H1 (cell line): ENCODE data around the gene ZNF511. TPM values are rescaled to one million over a fixed set of nuclear protein-coding genes. Genes with fewer than 3 reads are reported as not detected.

Experiments
- CHD1 ChIP-seq: IDR thresholded peaks from 2 replicates; pipeline ENCODE4 v1.6.1; 2012; ENCODE audit warnings: low read depth, low read length, improper control_type of control experiment
- CTBP2 ChIP-seq: IDR thresholded peaks from 2 replicates; pipeline ENCODE4 v1.7.0; 2011; ENCODE audit warnings: borderline replicate concordance, mild to moderate bottlenecking, moderate library complexity, mixed read lengths, low read length; ENCODE audit not compliant: insufficient read depth, insufficient read length
- EP300 ChIP-seq, 2 experiments: IDR thresholded peaks; 1 replicate in 1 of 2; 2 replicates in 1 of 2; pipeline ENCODE4 v1.6.1; 2011 to 2012; ENCODE audit warnings: low read depth in 2 of 2, low read length in 2 of 2, mild to moderate bottlenecking in 2 of 2, borderline replicate concordance in 1 of 2, inconsistent platforms in 1 of 2, moderate library complexity in 1 of 2
- RFX5 ChIP-seq: IDR thresholded peaks from 2 replicates; pipeline ENCODE4 v1.6.1; 2011; ENCODE audit warnings: low read depth, low read length, improper control_type of control experiment, borderline replicate concordance
- SUZ12 ChIP-seq: fragments of 200-600 bp; sonication (generic); IDR thresholded peaks from 2 replicates; pipeline ENCODE4 v1.6.1; 2012; ENCODE audit warnings: mild to moderate bottlenecking, inconsistent platforms, low read length, moderate library complexity, mixed read lengths
- TEAD4 ChIP-seq: IDR thresholded peaks from 2 replicates; pipeline ENCODE4 v1.6.1; 2012; ENCODE audit warnings: low read depth, low read length, inconsistent platforms, mixed read lengths
- polyA plus RNA-seq, 7 experiments: library from polyadenylated mRNA; depleted of rRNA in 3 of 7; stranded (reverse) in 5 of 7; unstranded in 2 of 7; fragments of >200 nt in 5 of 7; fragments of 200-250 nt in 2 of 7; gene quantifications; 1 replicate in 5 of 7; 2 replicates in 1 of 7; 4 replicates in 1 of 7; pipeline versions ENCODE4 v1.2.1 to v1.2.3, GENCODE V29; 2011 to 2013; ENCODE audit warnings: missing spikeins in 2 of 7, mixed read lengths in 2 of 7
- total RNA-seq: library from RNA; stranded (reverse); fragmentation: NEBNext Ultra II Directional; extraction: Animal tissue kit (Norgen Biotek cat#: 25700); gene quantifications from 2 replicates; pipeline ENCODE4 v1.2.1, GENCODE V29; 2021

ZNF511 gene
- total and polyA plus RNA-seq, 2 of the 8 experiments (the other 6 are each of a cell fraction or from before 2014, with no cell fraction given) = 55.4 to 71.7 TPM

DNA sequence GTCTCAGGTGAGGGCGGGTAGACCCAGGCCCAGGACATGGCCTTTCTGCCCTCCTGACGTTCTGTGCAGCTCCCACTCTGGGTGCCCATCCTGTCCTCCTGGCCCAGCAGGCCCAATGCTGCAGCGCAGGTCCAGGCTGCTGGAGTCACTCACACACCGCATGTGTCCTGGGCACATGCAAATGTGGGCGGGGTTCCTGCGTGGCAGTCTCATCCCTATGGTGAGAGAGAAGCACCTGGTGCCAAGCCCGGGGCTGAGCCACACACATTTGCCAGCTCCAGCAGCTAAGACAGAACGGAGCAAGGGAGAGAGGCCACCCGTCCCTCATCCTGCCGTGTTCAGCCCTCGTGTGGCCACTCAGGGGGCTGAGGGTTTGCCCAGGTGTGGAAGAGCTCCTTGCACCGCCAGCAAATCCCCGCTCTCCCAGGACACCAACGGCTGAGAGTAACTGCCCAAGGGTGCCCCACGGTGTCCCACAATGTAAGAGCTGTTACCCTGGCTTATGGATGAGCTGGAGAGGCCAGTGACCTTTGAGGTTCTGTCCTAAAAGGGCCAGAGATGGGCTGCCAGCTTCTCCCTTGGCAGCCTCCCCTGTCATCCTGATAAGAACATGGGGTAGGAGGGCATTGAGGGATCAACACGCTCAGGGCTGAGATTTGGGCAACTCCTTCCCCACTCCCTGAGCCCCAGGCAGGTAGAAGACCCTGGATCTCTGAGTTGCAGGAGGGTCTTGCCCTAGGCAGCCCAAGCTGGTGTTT, 44.7 kb downstream of the ZNF511 start (continued):
- TF ChIP-seq CTBP2 = no peak
- no peak for TF ChIP-seq SUZ12
- TF ChIP-seq TEAD4 = no peak
- no peak for TF ChIP-seq RFX5
- no peak for TF ChIP-seq CHD1
- no peak for TF ChIP-seq EP300 (IDR thresholded peaks at IDR 0.05; ENCODE audit: borderline replicate concordance in 1 of 2, low read depth in 2 of 2, low read length in 2 of 2)
